SK-N-SH (cell line): ENCODE results near the gene AQP5.

Experiments
- CHD2 ChIP-seq: fragments of 150-350 bp; IDR thresholded peaks from 2 replicates; pipeline ENCODE4 v1.6.1; 2018; ENCODE audit warnings: low read length; ENCODE audit not compliant: partially characterized antibody
- CTCF ChIP-seq: fragments of 200-600 bp; sonication (generic); IDR thresholded peaks from 2 replicates; pipeline ENCODE4 v1.6.1; 2017; ENCODE audit warnings: antibody characterized with exemption, mild to moderate bottlenecking, moderate library complexity
- EZH2phosphoT487 ChIP-seq: fragments of 200-600 bp; sonication (generic); IDR thresholded peaks from 2 replicates; pipeline ENCODE4 v1.6.1; 2017; ENCODE audit warnings: low read depth, mixed run types, mild to moderate bottlenecking, antibody characterized with exemption, moderate library complexity, borderline replicate concordance
- GATA2 ChIP-seq: sonication (generic); formaldehyde crosslinking; IDR thresholded peaks from 2 replicates; pipeline ENCODE4 v1.5.0; 2020; ENCODE audit warnings: mild to moderate bottlenecking, missing genetic modification reagents
- MXI1 ChIP-seq: IDR thresholded peaks from 2 replicates; pipeline ENCODE4 v1.6.1; 2012; ENCODE audit warnings: mild to moderate bottlenecking, low read depth, low read length, improper control_type of control experiment
- PBX3 ChIP-seq: IDR thresholded peaks from 2 replicates; pipeline ENCODE4; 2012
- POLR2AphosphoS5 ChIP-seq: IDR thresholded peaks from 2 replicates; pipeline ENCODE4 v1.6.1; 2012; ENCODE audit warnings: low read depth, low read length
- RCOR1 ChIP-seq: fragments of 150-350 bp; IDR thresholded peaks from 2 replicates; pipeline ENCODE4 v1.6.1; 2017; ENCODE audit warnings: antibody characterized with exemption, low read length
- TAF1 ChIP-seq: IDR thresholded peaks from 2 replicates; pipeline ENCODE4 v1.6.1; 2012; ENCODE audit warnings: low read depth, mild to moderate bottlenecking, low read length, moderate library complexity, borderline replicate concordance
- USF1 ChIP-seq: IDR thresholded peaks from 2 replicates; pipeline ENCODE4 v1.4.0; 2012; ENCODE audit warnings: low read depth, borderline replicate concordance
- TF ChIP-seq, protein P1 (sequence below): IDR thresholded peaks from 2 replicates; pipeline ENCODE4 v1.6.1; 2012; ENCODE audit warnings: mild to moderate bottlenecking, low read depth, low read length, moderate library complexity
- TF ChIP-seq, protein P2 (sequence below): IDR thresholded peaks from 2 replicates; pipeline ENCODE4 v1.4.0; 2012; ENCODE audit warnings: low read depth, borderline replicate concordance

GRCh38 chr12:49965836-49966235 lies 4.2 kb downstream of the AQP5 start:
- no peak for TF ChIP-seq CTCF
- TF ChIP-seq POLR2AphosphoS5, result no peak
- TF ChIP-seq, protein P1, sequence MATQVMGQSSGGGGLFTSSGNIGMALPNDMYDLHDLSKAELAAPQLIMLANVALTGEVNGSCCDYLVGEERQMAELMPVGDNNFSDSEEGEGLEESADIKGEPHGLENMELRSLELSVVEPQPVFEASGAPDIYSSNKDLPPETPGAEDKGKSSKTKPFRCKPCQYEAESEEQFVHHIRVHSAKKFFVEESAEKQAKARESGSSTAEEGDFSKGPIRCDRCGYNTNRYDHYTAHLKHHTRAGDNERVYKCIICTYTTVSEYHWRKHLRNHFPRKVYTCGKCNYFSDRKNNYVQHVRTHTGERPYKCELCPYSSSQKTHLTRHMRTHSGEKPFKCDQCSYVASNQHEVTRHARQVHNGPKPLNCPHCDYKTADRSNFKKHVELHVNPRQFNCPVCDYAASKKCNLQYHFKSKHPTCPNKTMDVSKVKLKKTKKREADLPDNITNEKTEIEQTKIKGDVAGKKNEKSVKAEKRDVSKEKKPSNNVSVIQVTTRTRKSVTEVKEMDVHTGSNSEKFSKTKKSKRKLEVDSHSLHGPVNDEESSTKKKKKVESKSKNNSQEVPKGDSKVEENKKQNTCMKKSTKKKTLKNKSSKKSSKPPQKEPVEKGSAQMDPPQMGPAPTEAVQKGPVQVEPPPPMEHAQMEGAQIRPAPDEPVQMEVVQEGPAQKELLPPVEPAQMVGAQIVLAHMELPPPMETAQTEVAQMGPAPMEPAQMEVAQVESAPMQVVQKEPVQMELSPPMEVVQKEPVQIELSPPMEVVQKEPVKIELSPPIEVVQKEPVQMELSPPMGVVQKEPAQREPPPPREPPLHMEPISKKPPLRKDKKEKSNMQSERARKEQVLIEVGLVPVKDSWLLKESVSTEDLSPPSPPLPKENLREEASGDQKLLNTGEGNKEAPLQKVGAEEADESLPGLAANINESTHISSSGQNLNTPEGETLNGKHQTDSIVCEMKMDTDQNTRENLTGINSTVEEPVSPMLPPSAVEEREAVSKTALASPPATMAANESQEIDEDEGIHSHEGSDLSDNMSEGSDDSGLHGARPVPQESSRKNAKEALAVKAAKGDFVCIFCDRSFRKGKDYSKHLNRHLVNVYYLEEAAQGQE, result no peak
- TF ChIP-seq PBX3, result no peak
- TF ChIP-seq EZH2phosphoT487, result no peak
- TF ChIP-seq USF1, result no peak
- TF ChIP-seq CHD2, result no peak
- TF ChIP-seq TAF1, result no peak
- TF ChIP-seq, protein P2, sequence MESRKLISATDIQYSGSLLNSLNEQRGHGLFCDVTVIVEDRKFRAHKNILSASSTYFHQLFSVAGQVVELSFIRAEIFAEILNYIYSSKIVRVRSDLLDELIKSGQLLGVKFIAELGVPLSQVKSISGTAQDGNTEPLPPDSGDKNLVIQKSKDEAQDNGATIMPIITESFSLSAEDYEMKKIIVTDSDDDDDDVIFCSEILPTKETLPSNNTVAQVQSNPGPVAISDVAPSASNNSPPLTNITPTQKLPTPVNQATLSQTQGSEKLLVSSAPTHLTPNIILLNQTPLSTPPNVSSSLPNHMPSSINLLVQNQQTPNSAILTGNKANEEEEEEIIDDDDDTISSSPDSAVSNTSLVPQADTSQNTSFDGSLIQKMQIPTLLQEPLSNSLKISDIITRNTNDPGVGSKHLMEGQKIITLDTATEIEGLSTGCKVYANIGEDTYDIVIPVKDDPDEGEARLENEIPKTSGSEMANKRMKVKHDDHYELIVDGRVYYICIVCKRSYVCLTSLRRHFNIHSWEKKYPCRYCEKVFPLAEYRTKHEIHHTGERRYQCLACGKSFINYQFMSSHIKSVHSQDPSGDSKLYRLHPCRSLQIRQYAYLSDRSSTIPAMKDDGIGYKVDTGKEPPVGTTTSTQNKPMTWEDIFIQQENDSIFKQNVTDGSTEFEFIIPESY, result no peak
- TF ChIP-seq MXI1, result no peak
- no peak for TF ChIP-seq GATA2 (CRISPR knock-in tag)
- TF ChIP-seq RCOR1, result no peak
